GM18505 (cell line): ENCODE results near the gene WDR36.

ENCODE experiments used
- ATAC-seq: cut with Tn5 transposase; IDR thresholded peaks from one replicate; pipeline ENCODE4 v1.9.1; 2021; ENCODE audit not compliant: unreplicated experiment
- POLR2A ChIP-seq: IDR thresholded peaks from 4 replicates; pipeline ENCODE4 v1.6.1; 2011; ENCODE audit warnings: borderline replicate concordance; ENCODE audit not compliant: insufficient read depth, insufficient read length; ENCODE audit errors: extremely low read depth

WDR36 gene

DNA sequence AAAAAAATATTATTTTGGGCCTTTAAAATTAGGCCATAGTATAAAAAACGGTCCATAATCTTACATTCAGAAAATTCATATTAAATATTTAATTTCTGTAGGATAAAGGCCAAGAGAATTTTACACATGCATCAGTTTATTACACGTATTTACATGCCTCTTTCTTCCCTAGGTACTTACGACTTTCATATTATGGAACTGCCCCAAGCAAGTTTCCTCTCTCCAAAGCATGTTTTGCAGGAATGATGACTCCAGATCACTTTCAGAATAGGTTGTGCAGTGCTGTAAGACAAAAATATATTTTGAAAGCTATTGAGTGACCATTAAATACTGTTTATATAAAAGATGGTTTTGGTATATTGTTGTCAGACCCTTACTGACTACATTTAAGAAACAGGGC lies 61.8 kb downstream of the WDR36 start:
- no peak for TF ChIP-seq POLR2A
- no peak for ATAC-seq

DNA sequence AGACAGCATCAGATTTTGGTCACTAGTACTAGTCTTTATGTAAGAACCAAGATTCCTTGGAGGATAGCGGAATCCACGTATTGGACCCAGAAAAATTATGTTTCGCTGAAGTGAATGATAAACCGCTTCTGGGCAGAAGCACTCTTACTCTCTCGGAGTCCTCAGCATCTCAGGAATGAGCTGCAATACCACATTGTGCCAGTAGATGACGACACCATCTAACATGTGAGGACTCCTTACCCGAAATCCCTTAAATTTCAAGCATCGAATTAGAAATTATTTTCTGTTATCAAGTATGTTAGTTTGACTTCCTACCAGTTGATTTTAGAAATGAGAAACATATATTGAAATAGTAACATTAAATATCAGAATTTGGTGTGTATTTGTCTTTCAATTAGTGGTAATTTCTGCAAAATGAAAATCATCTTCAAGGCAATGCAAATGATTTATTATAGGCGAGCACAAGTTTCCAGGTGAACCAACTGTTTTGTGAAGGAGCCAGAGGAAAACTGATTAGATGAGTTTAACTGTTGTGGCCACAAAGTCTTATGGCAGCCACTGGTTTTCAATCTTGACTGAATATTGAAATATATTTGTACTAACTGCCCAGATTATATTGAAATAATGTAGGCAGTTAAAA lies 66.1 kb downstream of the WDR36 start:
- ATAC-seq = no peak
- TF ChIP-seq POLR2A = no peak

DNA sequence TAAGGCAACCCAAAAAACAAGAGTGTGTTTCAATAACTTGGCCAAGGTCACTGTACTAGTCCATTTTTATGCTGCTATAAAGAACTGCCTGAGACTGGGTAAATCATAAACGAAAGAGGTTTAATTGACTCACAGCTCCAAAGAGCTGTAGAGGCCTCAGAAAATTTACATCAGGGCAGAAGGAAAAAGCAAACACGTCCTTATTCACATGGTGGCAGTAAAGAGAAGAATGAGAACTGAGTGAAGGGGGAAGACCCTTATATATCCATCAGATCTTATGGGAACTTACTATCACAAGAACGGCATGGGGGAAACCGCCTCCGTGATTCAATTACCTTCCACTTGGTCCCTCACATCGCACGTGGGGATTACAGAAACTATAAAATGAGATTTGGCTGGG lies 67.7 kb downstream of the WDR36 start:
- no peak for ATAC-seq

DNA sequence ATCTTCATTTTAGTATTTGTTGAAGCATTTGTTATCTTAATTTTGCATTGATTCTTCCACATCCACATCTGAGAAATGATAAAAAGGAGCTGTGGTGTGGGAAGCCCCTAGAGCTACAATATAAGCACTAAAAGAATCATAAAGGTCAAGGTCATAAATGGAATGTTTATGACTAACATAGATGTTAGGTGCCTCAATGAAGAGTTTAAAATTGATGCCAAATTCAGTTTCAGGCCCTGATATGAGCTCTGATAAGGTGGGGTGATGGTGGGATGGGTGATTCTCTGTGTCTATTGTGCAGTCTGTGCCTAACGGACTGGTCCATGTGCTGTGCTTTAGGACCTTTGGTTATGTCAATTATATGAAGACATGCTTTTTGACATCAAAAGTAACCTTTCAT lies 70.9 kb downstream of the WDR36 start:
- no peak for ATAC-seq
- no peak for TF ChIP-seq POLR2A

More for the DNA sequence above, 67.7 kb downstream of the WDR36 start:
- no peak for TF ChIP-seq POLR2A

DNA sequence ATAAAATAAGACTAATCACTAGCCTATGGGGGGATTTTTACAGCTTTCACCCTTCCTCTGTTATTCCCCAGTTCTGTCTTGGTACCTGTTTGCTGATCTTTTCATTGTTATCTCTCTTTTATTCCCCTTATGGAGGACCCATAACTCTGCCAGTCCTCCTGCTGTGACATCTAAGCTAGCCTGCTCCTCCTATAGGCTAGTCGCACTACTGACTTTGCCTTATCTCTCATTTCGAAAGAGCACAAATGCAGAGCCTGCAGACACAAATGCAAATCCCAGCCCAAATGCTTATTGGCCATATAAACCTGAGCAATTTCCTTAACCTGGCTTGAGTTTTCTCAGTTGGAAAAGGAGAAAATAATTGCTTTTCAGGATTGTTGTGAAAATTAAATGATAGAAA lies 72.9 kb downstream of the WDR36 start:
- TF ChIP-seq POLR2A = no peak
- no peak for ATAC-seq

DNA sequence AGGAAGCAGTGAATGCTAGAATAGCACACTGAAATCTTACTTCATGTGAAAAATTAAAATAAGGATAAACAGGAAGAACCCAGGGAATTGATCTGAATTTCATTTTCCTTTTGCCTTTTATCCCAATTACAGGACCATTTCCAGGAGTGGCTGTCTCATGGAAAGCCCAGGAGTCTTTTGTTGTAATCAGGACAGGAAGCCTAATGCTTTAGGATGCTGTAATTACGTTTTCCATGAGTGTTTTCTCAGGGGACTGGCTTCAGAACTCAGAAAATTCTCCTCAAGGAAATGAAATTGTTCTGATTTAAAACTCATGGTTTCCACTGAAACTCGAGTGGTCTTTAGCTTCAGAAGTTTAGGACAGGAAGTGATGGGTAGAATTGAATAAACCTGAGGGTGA lies 75.4 kb downstream of the WDR36 start:
- ATAC-seq = no peak
- TF ChIP-seq POLR2A = no peak

DNA sequence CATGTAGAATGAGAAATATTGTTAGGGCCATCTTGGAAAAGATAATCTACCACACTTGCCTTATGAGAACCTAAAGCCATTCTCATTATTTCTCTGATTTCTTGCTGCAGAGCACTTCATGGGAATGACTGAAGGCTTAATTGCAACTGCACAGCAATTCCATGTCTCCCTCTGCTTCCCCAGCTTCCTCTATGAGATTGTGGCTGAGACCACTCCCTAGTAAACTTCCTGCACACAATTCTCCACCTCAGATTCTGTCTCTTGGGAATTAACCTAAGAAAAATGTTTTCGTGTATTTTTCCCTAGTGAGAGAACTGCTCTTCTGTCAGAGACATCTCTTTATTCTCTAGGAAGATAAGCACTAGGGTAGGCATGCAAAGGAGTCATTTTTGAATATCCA lies 76.5 kb downstream of the WDR36 start:
- no peak for TF ChIP-seq POLR2A
- no peak for ATAC-seq

DNA sequence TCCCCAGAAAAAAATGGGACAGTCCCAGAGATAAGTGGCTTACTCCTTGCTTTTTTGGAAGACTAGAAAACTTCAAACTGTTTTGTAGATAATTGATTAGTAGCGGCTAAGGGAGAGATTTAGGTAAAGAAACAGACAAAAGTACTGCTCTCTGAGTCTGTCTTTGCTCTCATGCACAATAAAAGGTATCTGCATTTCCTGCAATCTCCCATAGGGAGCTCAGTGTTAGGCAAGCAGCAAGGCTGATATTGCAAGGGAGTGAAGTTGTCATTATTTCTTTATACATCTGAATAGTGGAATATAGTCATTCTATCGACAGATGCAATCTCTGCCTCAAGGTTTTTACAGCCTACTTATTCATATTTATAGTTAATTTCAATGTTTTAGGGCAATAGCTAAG lies 77.1 kb downstream of the WDR36 start:
- TF ChIP-seq POLR2A = no peak

DNA sequence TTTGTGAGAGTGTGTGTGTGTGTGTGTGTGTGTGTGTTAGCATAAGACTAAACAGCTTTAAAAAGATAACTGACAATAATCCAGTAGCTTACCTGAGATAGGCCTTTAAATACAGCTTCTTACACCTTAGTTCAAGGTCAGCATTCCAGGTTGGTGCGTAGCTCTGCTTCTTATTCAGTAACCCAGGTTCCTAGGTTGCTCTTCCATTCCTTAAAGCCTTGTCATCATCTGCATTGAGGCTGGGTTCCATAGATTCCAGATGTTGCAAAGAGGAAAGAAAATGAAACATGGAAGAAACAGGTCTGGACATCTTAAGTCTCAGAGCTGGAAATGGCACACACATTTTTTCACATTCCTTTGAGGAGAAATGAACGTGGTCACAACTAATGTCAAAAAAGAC lies 78.1 kb downstream of the WDR36 start:
- no peak for ATAC-seq
- TF ChIP-seq POLR2A = no peak

More for the DNA sequence above, 77.1 kb downstream of the WDR36 start:
- no peak for ATAC-seq

DNA sequence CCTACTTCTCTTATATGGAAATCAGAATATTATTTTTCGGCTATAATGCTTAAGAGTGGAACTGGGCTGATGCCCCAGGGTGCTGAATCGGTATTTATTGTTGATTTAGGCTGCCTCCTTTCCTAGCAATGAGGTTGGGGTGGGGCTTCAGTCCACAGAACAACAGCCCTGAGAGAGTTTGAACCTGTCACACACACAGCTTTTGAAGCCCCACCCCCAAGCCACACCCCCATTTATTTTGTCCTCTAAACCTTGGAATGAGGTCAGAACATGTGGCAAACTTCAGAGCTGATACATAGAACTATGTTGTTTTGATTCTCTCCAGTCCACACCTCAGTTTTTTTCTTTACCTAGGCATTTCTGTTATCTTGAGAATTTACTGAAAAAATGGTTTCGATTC lies 80.4 kb downstream of the WDR36 start:
- ATAC-seq = no peak
- TF ChIP-seq POLR2A = no peak

DNA sequence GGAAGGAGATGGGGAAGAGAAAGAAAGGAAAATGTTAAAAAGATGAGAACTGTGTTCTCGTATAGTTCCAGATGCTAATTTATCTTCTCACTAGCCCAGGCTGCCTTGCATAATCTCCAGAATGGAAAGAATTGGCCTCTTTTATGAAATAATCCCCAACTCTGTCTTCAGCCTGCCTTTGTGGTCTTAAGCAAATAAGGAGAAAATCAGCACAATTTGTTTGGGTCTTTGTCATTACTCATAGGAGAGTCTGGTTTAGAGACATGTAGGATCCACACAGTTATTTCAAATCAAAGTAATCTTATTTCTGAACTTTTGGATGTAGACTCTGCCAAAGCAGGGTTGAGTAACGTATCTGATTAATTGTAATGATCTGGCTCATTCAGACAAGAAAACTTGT lies 81.3 kb downstream of the WDR36 start:
- no peak for ATAC-seq
- no peak for TF ChIP-seq POLR2A
